DLD1 (cell line): Measurements from ENCODE around the gene SLC26A1.

Source experiments
- in situ Hi-C: cut with HindIII; loops from 2 replicates; pipeline ENCODE4 v1.10.0; 2017; ENCODE audit warnings: low sequenced_read_pairs

Gene SLC26A1

DNA sequence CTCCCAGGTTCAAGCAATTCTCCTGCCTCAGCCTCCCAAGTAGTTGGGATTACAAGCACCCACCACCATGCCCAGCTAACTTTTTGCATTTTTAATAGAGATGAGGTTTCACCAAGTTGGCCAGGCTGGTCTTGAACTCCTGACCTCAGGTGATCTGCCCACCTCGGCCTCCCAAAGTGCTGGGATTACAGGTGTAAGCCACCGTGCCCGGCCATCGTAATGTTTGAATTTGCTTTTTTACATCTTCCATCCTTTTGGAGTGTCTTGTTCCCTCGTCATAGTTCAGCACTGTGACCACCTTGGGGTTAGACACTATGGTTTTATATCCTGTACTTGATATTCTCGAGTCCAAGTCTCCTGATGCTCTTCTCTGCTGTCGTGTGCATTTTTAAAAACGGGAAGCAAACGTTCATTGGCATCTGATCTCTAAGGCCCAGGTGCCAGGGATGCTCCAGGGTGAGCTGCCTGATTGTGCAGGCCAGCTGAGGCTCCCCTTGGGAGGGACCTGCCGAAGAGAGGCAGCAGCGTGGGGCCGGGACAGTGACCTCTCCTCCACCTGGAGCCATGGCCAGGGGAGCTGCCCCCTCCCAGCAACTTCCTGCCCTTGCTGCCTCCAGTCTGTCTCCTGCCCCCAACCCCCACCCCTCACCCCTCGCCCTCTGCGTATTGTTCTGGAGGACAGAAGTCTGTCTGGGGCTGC, 36.5 kb downstream of the SLC26A1 start:
- in situ Hi-C loops: no loop called here

- in situ Hi-C loops: no loop called here
Measured at GRCh38 chr4:955931-956381, 37.2 kb downstream of the SLC26A1 start.

DNA sequence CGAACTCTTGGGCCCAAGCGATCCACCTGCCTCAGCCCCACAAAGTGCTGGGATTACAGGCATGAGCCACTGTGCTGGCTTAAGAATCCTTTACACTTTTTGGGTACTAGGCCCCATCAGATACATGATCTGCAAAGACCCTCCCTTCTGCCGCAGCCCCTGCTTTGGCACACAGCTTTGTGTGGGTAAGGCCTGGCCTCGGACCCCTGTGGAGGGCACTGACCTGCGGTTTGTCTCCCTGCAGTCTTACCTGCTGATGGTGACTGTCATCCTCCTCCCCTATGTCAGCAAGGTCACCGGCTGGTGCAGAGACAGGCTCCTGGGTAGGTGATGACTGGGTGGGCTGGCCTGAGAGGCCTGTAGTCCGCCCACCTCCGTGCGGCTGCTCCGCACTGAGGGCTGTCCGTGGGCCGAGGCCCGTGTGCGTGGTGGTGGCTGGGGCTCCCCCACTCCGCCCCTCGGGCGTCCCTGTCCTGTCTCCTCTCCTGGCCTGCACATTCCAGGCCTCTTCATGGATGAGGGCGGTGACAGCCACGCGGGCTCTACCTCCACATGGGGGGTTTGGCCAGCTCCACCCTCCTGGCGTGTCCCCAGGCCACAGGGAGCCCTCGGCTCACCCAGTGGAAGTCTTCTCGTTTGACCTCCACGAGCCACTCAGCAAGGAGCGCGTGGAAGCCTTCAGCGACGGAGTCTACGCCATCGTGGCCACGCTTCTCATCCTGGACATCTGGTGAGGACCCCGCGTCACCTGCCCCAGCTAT, 37.9 kb downstream of the SLC26A1 start:
- in situ Hi-C loops: no loop called here

- in situ Hi-C loops: no loop called here
Measured at GRCh38 chr4:954211-955020, 38.8 kb downstream of the SLC26A1 start.

GRCh38 chr4:953574-953915, 39.7 kb downstream of the SLC26A1 start:
- in situ Hi-C loops: no loop called here

DNA sequence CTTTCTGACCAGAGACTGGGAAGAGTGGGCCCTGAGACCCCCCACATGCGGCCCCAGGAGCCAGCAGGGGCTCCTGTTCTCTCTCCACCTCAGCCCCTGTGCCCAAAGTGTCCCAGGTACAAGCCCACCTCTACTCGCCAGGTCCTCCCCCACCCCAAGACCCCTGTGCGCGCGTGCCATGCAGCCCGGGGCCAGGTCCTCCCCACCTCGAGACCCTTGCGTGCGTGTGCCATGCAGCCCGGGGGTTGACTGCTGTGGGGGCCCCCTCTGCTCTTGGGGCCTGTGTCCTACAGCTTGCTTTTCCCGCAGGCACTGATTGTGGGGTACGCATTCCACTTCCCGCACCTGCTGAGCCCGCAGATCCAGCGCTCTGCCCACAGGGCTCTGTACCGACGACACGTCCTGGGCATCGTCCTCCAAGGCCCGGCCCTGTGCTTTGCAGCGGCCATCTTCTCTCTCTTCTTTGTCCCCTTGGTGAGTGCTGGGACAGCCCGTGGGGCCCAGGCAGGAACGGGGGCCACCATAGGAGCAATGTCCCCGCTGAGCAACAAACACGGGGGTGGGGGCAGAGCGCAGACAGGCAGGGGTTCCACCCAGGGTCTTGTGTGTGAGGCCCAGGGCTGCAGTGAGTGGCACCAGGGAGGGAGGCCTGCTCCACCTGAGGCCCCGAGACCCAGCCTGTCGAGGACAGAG, 40.2 kb downstream of the SLC26A1 start:
- in situ Hi-C loops: no loop called here

DNA sequence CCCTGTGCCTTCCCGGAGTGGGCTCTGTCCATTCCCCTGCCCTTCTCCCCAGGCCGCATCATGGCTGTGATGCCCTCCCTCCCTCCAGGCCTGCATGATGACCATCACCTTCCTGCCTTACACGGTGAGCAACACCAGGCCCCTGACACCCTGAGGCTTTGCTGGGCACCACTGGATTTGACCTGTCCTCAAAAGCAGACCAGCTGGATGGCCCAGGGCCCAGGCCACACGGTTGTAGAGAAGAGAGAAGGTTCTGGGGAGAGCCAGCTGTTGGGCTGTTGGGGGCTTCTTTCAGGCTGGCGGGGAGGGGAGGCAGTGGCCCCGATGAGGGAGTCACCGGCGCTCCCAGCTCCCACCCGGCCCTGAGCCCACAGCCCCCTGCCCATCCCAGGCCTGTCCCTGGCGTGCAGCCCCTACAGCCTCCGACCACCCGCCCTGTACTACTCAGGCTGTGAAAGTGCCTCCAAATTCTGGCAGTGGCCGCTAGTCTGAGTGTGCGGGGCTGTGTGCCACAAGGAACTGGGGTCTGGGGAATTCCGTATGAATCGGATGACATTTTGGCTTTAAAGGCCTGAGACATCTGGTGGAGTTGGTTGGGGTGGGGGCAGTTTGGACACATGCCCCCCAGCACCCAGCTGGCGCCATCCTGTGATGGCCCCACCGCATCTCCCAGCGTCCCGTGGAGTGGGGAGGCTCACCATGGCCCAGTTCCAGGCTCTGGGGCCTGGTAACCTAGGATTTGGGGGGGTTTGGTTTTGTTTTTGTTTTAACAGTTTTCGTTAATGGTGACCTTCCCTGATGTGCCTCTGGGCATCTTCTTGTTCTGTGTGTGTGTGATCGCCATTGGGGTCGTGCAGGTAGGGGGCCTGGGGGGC, 41.4 kb downstream of the SLC26A1 start:
- in situ Hi-C loops: no loop called here

DNA sequence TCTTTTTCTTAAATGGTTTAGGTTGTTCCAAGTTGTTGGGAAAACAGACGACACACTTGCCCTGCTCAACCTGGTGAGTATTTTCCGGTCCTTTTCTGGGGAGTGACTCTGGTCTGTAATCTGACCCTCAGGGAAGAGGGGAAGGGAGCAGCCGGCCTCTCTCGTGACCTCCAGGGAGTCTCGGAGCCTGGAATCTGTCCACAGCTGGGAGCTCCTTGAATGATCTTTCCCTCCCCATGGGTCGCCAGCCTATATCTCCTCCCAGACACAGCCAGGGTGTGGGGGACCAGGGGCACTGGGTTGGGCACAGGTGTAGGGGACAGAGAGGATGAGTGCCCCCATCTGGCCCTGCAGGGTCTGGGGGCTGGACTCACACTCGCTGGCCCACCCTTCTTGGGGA, 42.0 kb downstream of the SLC26A1 start:
- in situ Hi-C loops: no loop called here

DNA sequence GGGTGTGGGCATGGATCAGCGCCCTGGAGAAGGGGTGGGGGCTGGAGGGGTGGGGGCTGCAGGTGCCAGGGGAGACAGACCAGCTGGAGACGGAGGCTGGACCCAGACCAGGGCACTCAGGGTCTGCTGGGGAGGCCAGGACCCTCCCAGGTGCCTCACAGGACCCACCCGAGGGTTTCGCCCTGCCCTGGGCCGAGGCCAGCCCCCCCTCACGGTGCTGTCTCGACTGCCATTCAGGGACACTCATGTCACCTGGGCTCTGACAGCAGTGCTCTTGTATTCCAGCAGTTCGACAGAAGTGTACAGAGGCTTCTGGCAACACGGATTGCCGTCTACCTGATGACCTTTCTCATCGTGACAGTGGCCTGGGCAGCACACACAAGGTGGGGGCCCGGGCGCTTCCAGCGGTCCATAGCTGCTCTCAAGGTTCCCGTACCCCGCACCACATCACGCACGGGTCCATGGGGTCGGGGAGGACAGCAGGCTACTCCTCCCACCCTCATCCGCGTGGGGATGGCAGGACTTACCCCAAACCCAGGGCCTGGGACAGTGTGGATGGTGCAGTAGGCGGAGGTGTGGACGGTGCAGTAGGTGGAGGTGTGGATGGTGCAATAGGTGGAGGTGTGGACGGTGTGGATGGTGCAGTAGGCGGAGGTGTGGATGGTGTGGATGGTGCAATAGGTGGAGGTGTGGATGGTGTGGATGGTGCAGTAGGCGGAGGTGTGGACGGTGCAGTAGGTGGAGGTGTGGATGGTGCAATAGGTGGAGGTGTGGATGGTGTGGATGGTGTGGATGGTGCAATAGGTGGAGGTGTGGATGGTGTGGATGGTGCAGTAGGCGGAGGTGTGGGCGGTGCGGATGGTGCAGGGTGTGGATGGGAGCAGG, 42.8 kb downstream of the SLC26A1 start:
- in situ Hi-C loops: no loop called here

DNA sequence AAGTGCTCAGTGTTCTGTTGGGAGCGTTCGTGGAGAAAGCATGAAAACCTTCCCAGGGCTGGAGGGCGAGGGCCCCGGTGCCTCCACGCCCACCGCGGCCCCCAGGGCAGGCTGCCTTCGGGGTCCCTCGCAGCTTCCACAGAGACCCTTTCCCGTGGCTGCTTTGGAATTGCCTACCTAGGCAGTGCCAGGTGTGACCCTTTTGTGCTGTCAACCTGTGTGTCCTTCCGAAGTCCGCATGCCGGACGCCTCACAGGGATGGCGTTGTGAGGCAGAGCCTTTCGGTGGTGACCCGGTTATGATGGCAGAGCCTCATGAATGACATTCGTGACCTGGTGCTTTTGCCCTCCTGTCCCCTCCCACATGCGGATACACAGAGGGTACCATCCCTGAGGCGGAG, 43.5 kb downstream of the SLC26A1 start:
- in situ Hi-C loops: no loop called here

GRCh38 chr4:948936-949300, 44.3 kb downstream of the SLC26A1 start:
- in situ Hi-C loops: no loop called here

- in situ Hi-C loops: no loop called here
Measured at GRCh38 chr4:948101-948935, 44.9 kb downstream of the SLC26A1 start.

GRCh38 chr4:947491-947971, 45.7 kb downstream of the SLC26A1 start:
- in situ Hi-C loops: no loop called here

DNA sequence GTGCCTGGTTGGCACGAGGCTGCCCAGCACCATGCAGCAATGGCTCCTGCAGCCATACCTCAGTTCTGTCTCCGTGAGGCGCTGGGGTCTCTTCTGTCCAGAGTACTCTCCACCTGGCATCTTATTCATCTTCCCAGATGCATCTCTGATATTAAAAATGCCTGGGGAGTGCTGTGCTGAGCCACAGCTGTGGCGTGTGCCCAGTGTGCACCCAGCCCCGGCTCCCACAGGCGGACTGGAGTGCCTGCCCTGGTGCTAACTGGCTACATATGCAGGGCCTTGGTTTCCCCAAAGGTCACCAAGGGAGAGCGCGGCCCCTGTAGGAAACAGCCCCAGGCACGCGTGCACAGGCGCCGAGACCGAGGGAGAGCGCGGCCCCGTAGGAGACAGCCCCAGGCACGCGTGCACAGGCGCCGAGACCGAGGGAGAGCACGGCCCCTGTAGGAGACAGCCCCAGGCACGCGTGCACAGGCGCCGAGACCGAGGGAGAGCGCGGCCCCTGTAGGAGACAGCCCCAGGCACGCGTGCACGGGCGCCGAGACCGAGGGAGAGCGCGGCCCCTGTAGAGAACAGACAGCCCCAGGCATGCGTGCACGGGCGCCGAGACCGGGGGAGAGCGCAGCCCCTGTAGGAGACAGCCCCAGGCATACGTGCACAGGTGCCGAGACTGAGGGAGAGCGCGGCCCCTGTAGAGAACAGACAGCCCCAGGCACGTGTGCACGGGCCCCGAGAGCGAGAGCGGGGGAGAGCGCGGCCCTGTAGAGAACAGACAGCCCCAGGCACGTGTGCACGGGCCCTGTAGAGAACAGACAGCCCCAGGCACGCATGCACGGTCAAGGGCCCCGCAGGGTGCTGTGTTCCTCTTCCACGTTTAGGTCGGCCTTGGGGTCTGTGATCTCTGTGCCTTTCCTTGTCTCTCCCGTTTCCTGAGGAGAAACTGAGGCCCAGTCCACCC, 46.4 kb downstream of the SLC26A1 start:
- in situ Hi-C loops: no loop called here

DNA sequence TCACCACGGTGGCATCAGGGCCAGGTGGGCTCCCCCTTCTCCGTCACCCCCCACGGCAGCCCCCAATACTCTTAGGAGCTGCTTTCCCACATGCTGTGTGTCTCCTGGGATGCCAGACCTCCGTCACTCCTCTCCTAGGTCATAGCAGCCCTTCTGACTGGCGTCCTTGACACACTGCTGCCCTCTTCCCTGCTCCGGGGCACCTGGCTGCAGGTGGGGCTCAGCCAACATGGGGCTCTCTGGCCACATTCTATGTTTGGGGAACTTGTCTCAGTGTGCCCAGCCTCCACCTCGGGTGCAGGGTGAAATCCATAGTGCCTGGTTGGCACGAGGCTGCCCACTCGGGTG, 47.1 kb downstream of the SLC26A1 start:
- in situ Hi-C loops: no loop called here

DNA sequence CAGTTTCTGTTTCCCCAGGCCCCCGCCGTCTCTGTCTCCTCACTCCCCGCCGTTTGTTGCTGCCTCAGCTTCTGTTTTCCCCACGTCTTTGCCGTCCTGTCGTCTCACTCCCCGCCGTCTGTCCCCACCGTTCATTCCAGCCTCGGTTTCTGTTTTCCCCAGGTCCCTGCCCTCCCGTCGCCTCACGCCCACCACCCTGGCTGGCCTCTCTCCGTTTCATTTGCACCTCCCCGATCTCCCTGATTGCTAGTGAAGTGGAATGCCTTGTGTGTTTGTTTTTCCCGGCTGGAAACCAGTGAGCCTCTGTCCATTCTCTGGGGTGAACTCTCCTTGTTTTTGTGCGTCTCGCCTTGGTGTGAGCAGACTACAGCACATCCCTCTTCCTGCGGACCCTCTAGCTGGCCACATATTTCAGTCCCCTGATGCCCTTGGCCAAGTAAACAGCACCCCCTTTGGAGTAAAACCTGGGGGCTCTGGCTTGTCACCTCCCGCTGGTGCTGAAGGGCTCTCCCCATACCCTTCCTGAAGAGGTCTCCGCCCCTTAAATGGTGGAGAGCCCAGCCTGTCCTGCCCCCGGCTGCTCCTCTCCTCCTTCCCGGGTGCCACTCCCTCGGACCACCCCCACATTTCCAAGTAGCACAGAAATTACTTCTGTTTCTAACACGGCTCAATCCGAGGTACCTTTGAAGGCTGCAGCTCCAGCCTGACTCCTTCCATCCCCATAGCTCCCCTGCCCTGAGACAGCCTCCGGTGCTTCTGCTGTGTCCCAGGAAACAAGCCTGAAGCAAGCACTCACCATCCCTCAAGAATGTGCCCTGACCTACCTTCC, 47.7 kb downstream of the SLC26A1 start:
- in situ Hi-C loops: no loop called here
